Hepatocyte (in vitro differentiated cells): ENCODE data around the gene HPF1. TPM values are rescaled to one million over a fixed set of nuclear protein-coding genes. Genes with fewer than 3 reads are reported as not detected.

Experiments
- DNase-seq: peaks from one replicate; pipeline ENCODE4 v3.0.0-alpha.2; 2016; ENCODE audit warnings: low spot score
- H2AFZ ChIP-seq: fragments of 200-600 bp; sonication (generic); 2 replicates; pipeline ENCODE4 v1.6.0; 2016; ENCODE audit warnings: antibody characterized with exemption, mild to moderate bottlenecking
- H3K27ac ChIP-seq: fragments of 200-600 bp; sonication (generic); 2 replicates; pipeline ENCODE4 v1.5.1; 2016; ENCODE audit warnings: mild to moderate bottlenecking
- H3K27me3 ChIP-seq: fragments of 200-600 bp; sonication (generic); 2 replicates; pipeline ENCODE4 v1.6.1; 2016
- H3K36me3 ChIP-seq: fragments of 200-600 bp; sonication (generic); replicated peaks from 2 replicates; pipeline ENCODE4 v1.5.1; 2016; ENCODE audit warnings: low read depth; ENCODE audit not compliant: insufficient read depth
- H3K4me1 ChIP-seq: fragments of 200-600 bp; sonication (generic); 2 replicates; pipeline ENCODE4 v1.5.1; 2016; ENCODE audit warnings: mild to moderate bottlenecking, moderate library complexity; ENCODE audit not compliant: insufficient read depth
- H3K4me2 ChIP-seq: fragments of 200-600 bp; sonication (generic); 2 replicates; pipeline ENCODE4 v1.6.0; 2016
- H3K4me3 ChIP-seq: fragments of 200-600 bp; sonication (generic); 2 replicates; pipeline ENCODE4 v1.5.1; 2016; ENCODE audit warnings: mild to moderate bottlenecking
- H3K79me2 ChIP-seq: fragments of 200-600 bp; sonication (generic); 2 replicates; pipeline ENCODE4 v1.6.0; 2017; ENCODE audit warnings: mild to moderate bottlenecking
- H3K9me2 ChIP-seq: fragments of 200-600 bp; sonication (generic); replicated peaks from 2 replicates; pipeline ENCODE4 v1.6.0; 2017; ENCODE audit warnings: mild to moderate bottlenecking; ENCODE audit not compliant: insufficient read depth
- H3K9me3 ChIP-seq: fragments of 200-600 bp; sonication (generic); 2 replicates; pipeline ENCODE4 v1.5.1; 2016; ENCODE audit warnings: low read depth, mild to moderate bottlenecking
- H4K20me1 ChIP-seq: fragments of 200-600 bp; sonication (generic); 2 replicates; pipeline ENCODE4 v1.6.0; 2016; ENCODE audit warnings: mild to moderate bottlenecking; ENCODE audit not compliant: insufficient read depth, poor library complexity, severe bottlenecking
- EZH2 ChIP-seq: fragments of 200-600 bp; sonication (generic); IDR thresholded peaks from 2 replicates; pipeline ENCODE4 v1.6.1; 2016; ENCODE audit warnings: antibody characterized with exemption, mild to moderate bottlenecking, borderline replicate concordance
- EZH2phosphoT487 ChIP-seq: fragments of 200-600 bp; sonication (generic); IDR thresholded peaks from one replicate; pipeline ENCODE4 v1.6.1; 2018; ENCODE audit warnings: antibody characterized with exemption, mild to moderate bottlenecking, low read depth, moderate library complexity; ENCODE audit not compliant: unreplicated experiment, severe bottlenecking
- WGBS: methylation state at CpG from one replicate; pipeline ENCODE4 v1.1.6; 2016; ENCODE audit warnings: low lambda C conversion rate; ENCODE audit errors: missing lambda C conversion rate; 5-methylcytosine and 5-hydroxymethylcytosine counted together
- polyA plus RNA-seq: library from polyadenylated mRNA; unstranded; fragments of >200 nt; fragmentation: Nextera tagmentation; extraction: Ambion mirVana; gene quantifications from 2 replicates; pipeline ENCODE4 v1.2.1, GENCODE V29; 2016
- total RNA-seq: library from RNA; depleted of rRNA; stranded (reverse); fragments of >200 nt; gene quantifications from 2 replicates; pipeline ENCODE4 v1.2.3, GENCODE V29; 2014
- TF ChIP-seq, protein P1 (sequence below): fragments of 200-600 bp; sonication (generic); IDR thresholded peaks from 2 replicates; pipeline ENCODE4 v1.5.1; 2016; ENCODE audit warnings: antibody characterized with exemption, mild to moderate bottlenecking; ENCODE audit not compliant: poor library complexity

HPF1 gene
- total and polyA plus RNA-seq, 2 experiments from 2014 or later: 25.7 to 29.0 TPM

DNA sequence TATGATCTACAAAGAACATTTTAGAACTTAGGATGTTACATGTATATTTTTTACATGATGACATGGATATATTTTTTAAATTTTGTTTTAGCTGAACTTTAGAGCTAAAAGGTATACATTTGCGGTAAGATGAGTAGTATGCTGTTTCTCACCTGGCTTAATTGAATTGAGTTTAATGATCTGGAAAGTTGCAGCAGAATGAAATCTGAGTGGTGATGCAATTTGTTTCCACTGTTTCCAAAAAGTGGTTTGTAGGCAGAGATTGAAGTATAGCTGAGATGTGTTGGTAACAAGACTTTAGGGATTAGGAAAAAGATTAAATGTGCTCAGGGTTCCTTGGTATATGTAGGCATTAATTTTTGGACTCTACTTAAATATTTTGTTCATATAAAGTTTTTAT, 68.1 kb downstream of the HPF1 start:
- TF ChIP-seq EZH2 (no peak), EZH2phosphoT487 (no peak)
- TF ChIP-seq, protein P1, sequence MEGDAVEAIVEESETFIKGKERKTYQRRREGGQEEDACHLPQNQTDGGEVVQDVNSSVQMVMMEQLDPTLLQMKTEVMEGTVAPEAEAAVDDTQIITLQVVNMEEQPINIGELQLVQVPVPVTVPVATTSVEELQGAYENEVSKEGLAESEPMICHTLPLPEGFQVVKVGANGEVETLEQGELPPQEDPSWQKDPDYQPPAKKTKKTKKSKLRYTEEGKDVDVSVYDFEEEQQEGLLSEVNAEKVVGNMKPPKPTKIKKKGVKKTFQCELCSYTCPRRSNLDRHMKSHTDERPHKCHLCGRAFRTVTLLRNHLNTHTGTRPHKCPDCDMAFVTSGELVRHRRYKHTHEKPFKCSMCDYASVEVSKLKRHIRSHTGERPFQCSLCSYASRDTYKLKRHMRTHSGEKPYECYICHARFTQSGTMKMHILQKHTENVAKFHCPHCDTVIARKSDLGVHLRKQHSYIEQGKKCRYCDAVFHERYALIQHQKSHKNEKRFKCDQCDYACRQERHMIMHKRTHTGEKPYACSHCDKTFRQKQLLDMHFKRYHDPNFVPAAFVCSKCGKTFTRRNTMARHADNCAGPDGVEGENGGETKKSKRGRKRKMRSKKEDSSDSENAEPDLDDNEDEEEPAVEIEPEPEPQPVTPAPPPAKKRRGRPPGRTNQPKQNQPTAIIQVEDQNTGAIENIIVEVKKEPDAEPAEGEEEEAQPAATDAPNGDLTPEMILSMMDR: no peak
- 94% methylated on average over 1 of the region's 1 CpG for WGBS
- no peaks in the 10 kb centered on the region for H3K9me3 ChIP-seq

DNA sequence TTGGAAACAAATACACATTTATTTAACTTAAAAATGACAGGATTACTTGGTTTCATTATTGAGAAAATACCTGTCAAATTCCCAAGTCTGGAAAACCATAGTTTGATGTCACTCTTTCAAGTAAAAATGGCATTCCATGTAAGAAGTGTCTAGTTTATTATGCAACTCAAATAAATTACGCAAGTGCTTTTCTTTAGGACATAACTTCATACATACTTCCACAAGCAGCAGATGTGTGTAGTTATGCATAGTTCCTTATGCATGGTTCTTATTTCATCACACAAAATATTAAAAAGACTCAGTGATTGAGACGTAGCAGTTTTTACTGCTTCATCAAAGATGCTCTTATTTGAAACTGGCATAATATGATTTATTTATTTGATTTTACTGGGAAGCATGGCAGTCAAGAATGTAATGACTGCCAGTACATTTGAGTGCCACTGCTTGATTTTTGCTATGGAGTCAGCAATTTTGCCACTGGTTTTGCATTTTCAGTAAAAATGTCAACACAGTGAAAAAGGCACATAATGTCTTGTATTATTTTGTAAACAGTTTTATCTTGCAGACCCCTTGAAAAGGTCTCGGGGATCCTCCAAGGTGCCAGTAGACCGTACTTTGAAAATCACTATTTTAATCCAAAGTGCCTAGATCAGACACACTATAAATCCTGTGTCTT, 75.2 kb downstream of the HPF1 start:
- DNase-seq: no peak
- Histone ChIP-seq H3K9me3 (no peaks in the 10 kb centered on the region), H3K27ac (no peak overlapping the region), H3K4me1 (no peaks in the 10 kb centered on the region), H3K27me3 (no peaks in the 10 kb centered on the region), H3K9me2 (no peaks in the 10 kb centered on the region), H4K20me1 (no peaks in the 10 kb centered on the region), H3K36me3 (no peaks in the 10 kb centered on the region), H3K4me2 (no peak overlapping the region), H3K4me3 (no peak overlapping the region), H2AFZ (no peak overlapping the region), H3K79me2 (peaks cover 2% of the 10 kb centered on the region)
- 88% methylated on average over 4 of the region's 4 CpGs for WGBS
- TF ChIP-seq EZH2: no peak
- TF ChIP-seq, protein P1: no peak
- no peak for TF ChIP-seq EZH2phosphoT487

More for the DNA sequence above, 68.1 kb downstream of the HPF1 start:
- no peak for DNase-seq
- Histone ChIP-seq H3K27me3 (no peaks in the 10 kb centered on the region), H3K36me3 (no peaks in the 10 kb centered on the region), H3K9me2 (no peaks in the 10 kb centered on the region), H2AFZ (no peak overlapping the region), H3K79me2 (no peaks in the 10 kb centered on the region), H3K4me3 (no peak overlapping the region), H3K27ac (no peak overlapping the region), H3K4me2 (no peak overlapping the region), H4K20me1 (no peaks in the 10 kb centered on the region), H3K4me1 (no peaks in the 10 kb centered on the region)

Other genes with a start within 250 kb of the HPF1 start
- 7.8 and 8.1 TPM in 2 replicates for gene NEK1, start 145.4 kb downstream of the HPF1 start, total RNA-seq
- gene NEK1, start 145.4 kb downstream of the HPF1 start, polyA plus RNA-seq: 10.4 and 10.7 TPM in 2 replicates
- gene CLCN3, start 137.4 kb downstream of the HPF1 start, total RNA-seq: 38.4 and 41.2 TPM in 2 replicates
- gene CLCN3, start 137.4 kb downstream of the HPF1 start, polyA plus RNA-seq: 11.0 and 14.9 TPM in 2 replicates